BJ (cell line): ENCODE results near the gene EFNA3. TPM values are rescaled to one million over a fixed set of nuclear protein-coding genes. Genes with fewer than 3 reads are reported as not detected.

ENCODE experiments used
- CTCF ChIA-PET: fragments of 350-600 bp; formaldehyde crosslinking; extraction: SDS; loops from one replicate; lab custom pipeline; 2021; ENCODE audit warnings: antibody characterized with exemption, inconsistent platforms; lab: Yijun Ruan, JAX
- POLR2A ChIA-PET: fragments of 300-600 bp; sonication (Branson Sonifier 250); formaldehyde crosslinking; extraction: SDS; loops from one replicate; lab custom pipeline; 2021; ENCODE audit warnings: antibody characterized with exemption; lab: Charles Lee
- DNase-seq: peaks from one replicate; pipeline ENCODE4 v3.0.0-alpha.2; 2011; ENCODE audit warnings: low read depth
- H3K27me3 ChIP-seq: 2 replicates; pipeline ENCODE4 v1.6.0; 2011; ENCODE audit warnings: low read length; ENCODE audit not compliant: control insufficient read depth, insufficient read depth
- H3K36me3 ChIP-seq: 2 replicates; pipeline ENCODE4 v1.5.1; 2011; ENCODE audit warnings: low read length; ENCODE audit not compliant: control insufficient read depth, insufficient read depth
- H3K4me3 ChIP-seq: 2 replicates; pipeline ENCODE4 v1.5.1; 2011; ENCODE audit warnings: low read depth, mild to moderate bottlenecking, control low read depth, low read length
- polyA plus RNA-seq: library from polyadenylated mRNA; depleted of rRNA; stranded (reverse); fragments of >200 nt; gene quantifications from 2 replicates; pipeline ENCODE4 v1.2.3, GENCODE V29; 2011
- TF ChIP-seq, protein P1 (sequence below): IDR thresholded peaks from 2 replicates; pipeline ENCODE4 v1.5.1; 2011; ENCODE audit warnings: low read depth, mild to moderate bottlenecking, control low read depth, inconsistent platforms, low read length, moderate library complexity; ENCODE audit not compliant: insufficient read depth

EFNA3 gene
- polyA plus RNA-seq, 1 experiment, result 1.8 TPM

DNA sequence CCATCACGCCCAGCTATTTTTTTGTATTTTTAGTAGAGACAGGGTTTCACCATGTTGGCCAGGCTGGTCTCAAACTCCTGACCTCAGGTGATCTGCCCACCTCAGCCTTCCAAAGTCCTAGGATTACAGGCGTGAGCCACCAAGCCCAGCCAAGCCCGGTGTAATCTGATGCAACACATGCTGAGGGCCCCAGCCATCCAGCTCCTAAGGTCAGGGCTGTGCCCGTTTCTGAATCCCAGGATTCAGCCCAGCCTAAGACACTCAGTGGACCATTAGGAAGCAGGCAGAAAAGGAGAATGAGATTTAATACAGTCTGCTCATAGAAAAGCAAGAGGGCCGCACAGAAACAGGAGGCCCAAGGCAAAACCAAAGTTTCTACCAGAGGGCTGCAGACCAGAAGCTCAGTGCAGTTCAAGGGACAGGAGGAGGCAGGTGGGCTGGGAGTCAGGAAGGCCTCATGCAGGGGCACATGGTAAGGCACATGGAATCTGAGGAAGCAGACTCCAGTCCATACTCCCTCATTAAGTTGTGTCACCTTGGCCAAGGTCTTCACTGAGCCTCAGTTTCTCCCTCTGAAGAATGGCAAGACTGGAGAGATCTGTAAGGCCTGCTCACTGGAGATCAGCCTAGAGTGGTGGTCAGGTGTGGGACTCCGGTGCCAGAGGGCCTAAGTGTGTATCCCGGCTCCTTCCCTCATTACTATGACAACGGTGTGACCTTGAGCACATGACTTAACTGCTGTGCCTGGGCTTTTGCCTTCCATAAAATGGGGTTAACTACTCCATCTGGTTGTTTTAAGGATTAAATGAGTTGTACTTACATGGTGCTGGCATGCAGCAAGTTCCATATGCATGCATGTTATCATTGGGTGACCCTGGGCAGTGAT, 29.9 kb upstream of the EFNA3 start:
- DNase-seq, result no peak
- H3K36me3 ChIP-seq, result no peaks in the 10 kb centered on the region
- TF ChIP-seq, protein P1, sequence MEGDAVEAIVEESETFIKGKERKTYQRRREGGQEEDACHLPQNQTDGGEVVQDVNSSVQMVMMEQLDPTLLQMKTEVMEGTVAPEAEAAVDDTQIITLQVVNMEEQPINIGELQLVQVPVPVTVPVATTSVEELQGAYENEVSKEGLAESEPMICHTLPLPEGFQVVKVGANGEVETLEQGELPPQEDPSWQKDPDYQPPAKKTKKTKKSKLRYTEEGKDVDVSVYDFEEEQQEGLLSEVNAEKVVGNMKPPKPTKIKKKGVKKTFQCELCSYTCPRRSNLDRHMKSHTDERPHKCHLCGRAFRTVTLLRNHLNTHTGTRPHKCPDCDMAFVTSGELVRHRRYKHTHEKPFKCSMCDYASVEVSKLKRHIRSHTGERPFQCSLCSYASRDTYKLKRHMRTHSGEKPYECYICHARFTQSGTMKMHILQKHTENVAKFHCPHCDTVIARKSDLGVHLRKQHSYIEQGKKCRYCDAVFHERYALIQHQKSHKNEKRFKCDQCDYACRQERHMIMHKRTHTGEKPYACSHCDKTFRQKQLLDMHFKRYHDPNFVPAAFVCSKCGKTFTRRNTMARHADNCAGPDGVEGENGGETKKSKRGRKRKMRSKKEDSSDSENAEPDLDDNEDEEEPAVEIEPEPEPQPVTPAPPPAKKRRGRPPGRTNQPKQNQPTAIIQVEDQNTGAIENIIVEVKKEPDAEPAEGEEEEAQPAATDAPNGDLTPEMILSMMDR, result no peak
- CTCF ChIA-PET, result interaction anchor here (0.6 to 10.2 kb wide), 8 partner anchors 13 to 105 kb away, joined by 3 to 86 read pairs (median 5); no protein-coding TSS in a partner anchor
- H3K4me3 ChIP-seq, result no peak overlapping the region
- POLR2A ChIA-PET, result no interaction called here
- no peaks in the 10 kb centered on the region for H3K27me3 ChIP-seq

DNA sequence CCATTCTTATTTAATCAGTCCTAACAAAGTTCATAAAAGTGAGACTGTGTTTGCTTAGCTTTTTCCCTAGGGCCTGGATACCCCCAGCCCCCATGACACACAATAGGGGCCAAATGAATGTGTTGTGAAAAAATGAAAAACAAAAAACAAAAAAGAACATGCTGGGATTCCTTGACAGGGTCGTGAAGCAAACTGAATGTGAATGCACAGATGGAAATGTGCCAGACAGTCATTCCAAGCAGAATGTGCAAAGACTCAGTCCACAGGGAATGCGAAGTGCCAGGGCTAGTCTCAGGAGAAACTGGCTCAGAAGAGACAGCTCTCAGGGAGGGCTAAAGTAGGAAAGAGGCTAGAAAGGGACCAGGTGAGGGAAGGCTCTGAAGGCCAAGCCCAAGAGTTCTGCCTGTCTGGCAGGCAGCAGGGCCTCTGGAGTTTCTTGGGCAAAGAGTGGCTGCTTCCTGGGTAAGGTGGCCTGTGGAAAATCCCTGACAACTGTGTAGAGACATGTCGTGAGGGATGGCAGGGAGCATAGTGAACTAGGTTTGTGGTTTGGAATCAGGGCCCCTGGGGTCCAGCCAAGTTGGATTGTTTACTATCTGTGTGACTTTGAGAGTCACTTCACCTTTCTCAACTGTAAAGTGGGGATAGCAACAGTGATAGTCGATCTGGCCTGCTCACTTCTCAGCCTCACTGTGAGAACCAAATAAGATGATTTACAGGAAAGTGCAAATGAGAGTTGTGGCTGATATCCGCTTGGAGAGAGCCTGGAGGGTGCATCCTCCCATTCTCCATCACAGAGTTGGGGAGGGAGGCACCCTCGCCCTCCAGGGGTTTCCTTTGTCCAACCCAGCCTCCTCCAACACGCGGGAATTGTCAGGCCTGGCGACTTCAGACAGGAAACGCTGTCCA, 28.7 kb upstream of the EFNA3 start:
- no peaks in the 10 kb centered on the region for H3K27me3 ChIP-seq
- POLR2A ChIA-PET, result interaction anchor here (0.6 kb wide), 1 partner anchor 206 kb away, joined by 3 read pairs; no protein-coding TSS in a partner anchor
- TF ChIP-seq, protein P1, result no peak
- H3K4me3 ChIP-seq, result peak overlapping the region; percentile 68; the same call in 1 of the 2 replicates
- no peaks in the 10 kb centered on the region; the same call in none of the 2 replicates for H3K36me3 ChIP-seq
- no peak for DNase-seq
- CTCF ChIA-PET, result interaction anchor here (0.6 to 10.2 kb wide), 16 partner anchors 8 to 106 kb away, joined by 3 to 86 read pairs (median 5); partner anchors contain the start of genes DCST1, DCST2, LENEP and SHC1

DNA sequence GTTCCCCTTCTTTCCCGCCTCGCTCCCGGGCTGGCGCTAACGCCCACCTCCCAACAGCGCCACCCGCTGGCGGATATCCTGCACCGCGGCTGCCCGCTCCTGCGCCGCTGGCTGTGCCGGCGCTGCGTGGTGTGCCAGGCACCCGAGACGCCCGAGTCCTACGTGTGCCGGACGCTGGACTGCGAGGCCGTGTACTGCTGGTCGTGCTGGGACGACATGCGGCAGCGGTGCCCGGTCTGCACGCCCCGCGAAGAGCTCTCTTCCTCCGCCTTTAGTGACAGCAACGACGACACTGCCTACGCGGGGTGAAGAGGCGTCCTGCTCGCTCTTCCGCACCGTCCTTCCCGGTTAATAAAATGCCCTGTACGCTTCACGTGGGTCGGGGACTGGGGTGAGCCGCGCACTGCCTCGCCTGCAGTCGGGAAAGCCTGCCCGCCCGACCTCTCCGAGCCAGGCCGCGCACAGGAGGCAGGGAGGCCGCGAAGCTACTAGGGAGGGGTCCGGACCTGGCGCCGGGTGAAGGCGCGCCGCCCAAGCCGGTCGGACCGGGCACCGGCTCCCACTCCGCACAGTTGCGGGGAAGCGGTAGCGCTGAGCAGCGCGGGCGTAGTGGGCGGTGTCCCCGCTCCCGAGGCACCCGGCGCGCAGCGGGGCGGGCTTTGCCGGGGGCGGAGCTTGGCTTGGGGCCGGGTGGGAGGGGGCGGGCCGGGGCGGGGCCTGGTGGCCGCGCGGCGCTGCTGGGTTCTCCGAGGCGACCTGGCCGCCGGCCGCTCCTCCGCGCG, 27.9 kb upstream of the EFNA3 start, which contains the start of gene ADAM15:
Gene ADAM15, plus strand, starts transcription at position 757 of the 782 bp plus-strand sequence. CDS start 71 bp downstream, outside the sequence.
- H3K27me3 ChIP-seq, result no peaks in the 10 kb centered on the region
- CTCF ChIA-PET, result interaction anchor here (0.7 to 3.9 kb wide), 32 partner anchors 9 to 570 kb away, joined by 3 to 44 read pairs (median 4); partner anchors contain the start of genes DCST1, DCST2, EFNA3 and EFNA4
- peaks cover 4% of the 10 kb centered on the region for H3K36me3 ChIP-seq
- H3K4me3 ChIP-seq, result peak within 1 kb of the TSS; percentile 68
- TF ChIP-seq, protein P1, result peak; percentile 87
- POLR2A ChIA-PET, result interaction anchor here (0.6 to 1.0 kb wide), 3 partner anchors 14 to 205 kb away, joined by 3 to 4 read pairs (median 3); no protein-coding TSS in a partner anchor
- DNase-seq, result no peak

DNA sequence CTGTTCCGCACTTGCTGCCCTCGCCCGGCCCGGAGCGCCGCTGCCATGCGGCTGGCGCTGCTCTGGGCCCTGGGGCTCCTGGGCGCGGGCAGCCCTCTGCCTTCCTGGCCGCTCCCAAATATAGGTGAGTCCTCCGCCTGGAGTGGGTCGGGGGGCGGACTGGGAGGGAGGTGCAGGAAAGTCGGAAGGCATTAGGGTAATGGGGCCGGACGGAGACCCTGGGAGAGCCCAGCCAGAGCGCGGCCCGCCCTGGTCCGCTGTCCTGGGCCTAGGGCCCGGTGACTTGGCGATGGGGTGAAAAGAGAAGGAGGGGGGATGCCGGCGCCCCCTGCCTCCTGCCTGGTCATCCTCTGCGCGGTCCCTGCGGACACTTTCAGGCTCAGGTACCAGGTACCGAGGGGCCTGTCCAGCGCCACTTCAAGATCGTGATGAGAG, 27.3 kb upstream of the EFNA3 start:
- ChIA-PET POLR2A (interaction anchor here (1.0 kb wide), 1 partner anchor 13 kb away, joined by 4 read pairs; no protein-coding TSS in a partner anchor), CTCF (interaction anchor here (0.7 to 3.9 kb wide), 31 partner anchors 9 to 571 kb away, joined by 3 to 44 read pairs (median 4); partner anchors contain the start of genes DCST1, DCST2, EFNA3 and EFNA4)
- peak overlapping the region; percentile 68 for H3K4me3 ChIP-seq
- H3K36me3 ChIP-seq, result peaks cover 7% of the 10 kb centered on the region
- DNase-seq, result no peak
- TF ChIP-seq, protein P1, result no peak
- no peaks in the 10 kb centered on the region for H3K27me3 ChIP-seq
